Measurements from ENCODE around the gene CWF19L2.

DNA sequence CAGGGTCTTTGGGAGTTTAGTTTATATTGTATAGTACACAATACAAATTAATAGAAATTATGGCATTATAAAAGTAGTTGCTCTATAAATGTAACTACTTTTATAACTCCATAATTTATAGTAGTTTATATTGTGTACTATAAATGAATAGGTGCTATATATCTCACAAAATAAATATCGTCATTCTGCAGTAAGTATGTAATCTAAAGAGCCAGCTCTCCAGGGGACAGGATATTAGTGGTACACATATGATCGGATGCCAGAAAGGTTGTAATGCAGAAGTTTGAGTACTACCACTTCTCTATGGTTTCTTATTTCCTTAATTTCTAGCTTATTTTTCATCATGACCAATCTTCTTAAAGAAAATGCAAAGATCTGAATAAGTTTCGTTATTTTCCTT, 20.2 kb upstream of the CWF19L2 start:
- TF ChIP-seq, protein P1, sequence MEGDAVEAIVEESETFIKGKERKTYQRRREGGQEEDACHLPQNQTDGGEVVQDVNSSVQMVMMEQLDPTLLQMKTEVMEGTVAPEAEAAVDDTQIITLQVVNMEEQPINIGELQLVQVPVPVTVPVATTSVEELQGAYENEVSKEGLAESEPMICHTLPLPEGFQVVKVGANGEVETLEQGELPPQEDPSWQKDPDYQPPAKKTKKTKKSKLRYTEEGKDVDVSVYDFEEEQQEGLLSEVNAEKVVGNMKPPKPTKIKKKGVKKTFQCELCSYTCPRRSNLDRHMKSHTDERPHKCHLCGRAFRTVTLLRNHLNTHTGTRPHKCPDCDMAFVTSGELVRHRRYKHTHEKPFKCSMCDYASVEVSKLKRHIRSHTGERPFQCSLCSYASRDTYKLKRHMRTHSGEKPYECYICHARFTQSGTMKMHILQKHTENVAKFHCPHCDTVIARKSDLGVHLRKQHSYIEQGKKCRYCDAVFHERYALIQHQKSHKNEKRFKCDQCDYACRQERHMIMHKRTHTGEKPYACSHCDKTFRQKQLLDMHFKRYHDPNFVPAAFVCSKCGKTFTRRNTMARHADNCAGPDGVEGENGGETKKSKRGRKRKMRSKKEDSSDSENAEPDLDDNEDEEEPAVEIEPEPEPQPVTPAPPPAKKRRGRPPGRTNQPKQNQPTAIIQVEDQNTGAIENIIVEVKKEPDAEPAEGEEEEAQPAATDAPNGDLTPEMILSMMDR (conservative IDR thresholded peaks at IDR 0.05; ENCODE audit: low read length) = no peak
- no peak for TF ChIP-seq EZH2phosphoT487 (IDR thresholded peaks at IDR 0.05; ENCODE audit: borderline replicate concordance, low read depth, low read length)

All from OCI-LY7 (cell line).